HepG2 (cell line): ENCODE measurements around the gene TNFAIP3. TPM values are rescaled to one million over a fixed set of nuclear protein-coding genes. Genes with fewer than 3 reads are reported as not detected.

Experiments used
- ATAC-seq: fragments of 200-7000 bp; cut with Tn5 transposase; 3 replicates; pipeline ENCODE4 v1.9.1; 2020; ENCODE audit warnings: mild to moderate bottlenecking, moderate library complexity
- BruUV-seq: library from RNA; stranded (reverse); fragments of 400-500 nt; replicated peaks from 2 replicates; lab custom pipeline; 2021; lab: Mats Ljungman, UMichigan
- CTCF ChIA-PET: fragments of 300-600 bp; formaldehyde crosslinking; extraction: SDS; loops from one replicate; lab custom pipeline; 2021; ENCODE audit warnings: low total read pairs, inconsistent platforms, low intra/inter-chr PET ratio; lab: Yijun Ruan, JAX
- POLR2A ChIA-PET: fragments of 350-600 bp; sonication (Branson Sonifier 250); formaldehyde crosslinking; loops from one replicate; lab custom pipeline; 2020; ENCODE audit warnings: antibody characterized with exemption, inconsistent platforms; lab: Yijun Ruan, JAX
- DNase-seq: peaks from one replicate; pipeline ENCODE4 v3.0.0-alpha.2; 2015; ENCODE audit warnings: low spot score
- FAIRE-seq: peaks from 3 replicates; lab custom pipeline; 2011; peaks lifted over from hg19 to GRCh38; lab: Jason Lieb, UNC
- H2AFZ ChIP-seq: one replicate; pipeline ENCODE4 v1.6.1; 2011; ENCODE audit warnings: low read length, inconsistent platforms
- H3K27ac ChIP-seq: fragments of 300-600 bp; 3 replicates; pipeline ENCODE4 v1.8.0; 2011; ENCODE audit warnings: mixed run types, mild to moderate bottlenecking, mixed read lengths, low read length, inconsistent platforms; ENCODE audit not compliant: insufficient read depth; ENCODE audit errors: extremely low read length
- H3K27me3 ChIP-seq, 2 experiments: fragments of 200-600 bp in 1 of 2; 2 replicates in 1 of 2; 3 replicates in 1 of 2; pipeline versions ENCODE4 v1.6.0 to v1.8.0; 2011; ENCODE audit warnings: low read length in 2 of 2, mild to moderate bottlenecking in 2 of 2, moderate library complexity in 2 of 2, inconsistent platforms in 1 of 2; ENCODE audit not compliant: insufficient read depth in 2 of 2, control insufficient read depth in 1 of 2
- H3K36me3 ChIP-seq, 2 experiments: fragments of 200-600 bp in 1 of 2; replicated peaks in 1 of 2; 2 replicates in 1 of 2; 3 replicates in 1 of 2; pipeline versions ENCODE4 v1.5.1 to v1.8.0; 2011; ENCODE audit warnings: low read length in 2 of 2, inconsistent platforms in 1 of 2; ENCODE audit not compliant: insufficient read depth in 2 of 2, control insufficient read depth in 1 of 2
- H3K4me1 ChIP-seq: 2 replicates; pipeline ENCODE4 v1.5.1; 2012; ENCODE audit warnings: low read length, inconsistent platforms; ENCODE audit not compliant: insufficient read depth
- H3K4me2 ChIP-seq: 2 replicates; pipeline ENCODE4 v1.6.0; 2011; ENCODE audit warnings: low read depth, low read length, inconsistent platforms
- H3K4me3 ChIP-seq, 3 experiments: fragments of 200-600 bp in 1 of 3; sonication (generic), shearing (Covaris generic) in 1 of 3; replicated peaks in 1 of 3; 2 replicates each; pipeline ENCODE4 v1.5.1; 2011 to 2016; ENCODE audit warnings: low read length in 3 of 3, inconsistent platforms in 2 of 3, low read depth in 2 of 3, mild to moderate bottlenecking in 2 of 3, control low read depth in 1 of 3, mixed read lengths in 1 of 3; ENCODE audit not compliant: insufficient read depth in 1 of 3
- H3K79me2 ChIP-seq: one replicate; pipeline ENCODE4 v1.6.1; 2011; ENCODE audit warnings: low read length, inconsistent platforms; ENCODE audit not compliant: insufficient read depth
- H3K9ac ChIP-seq: 2 replicates; pipeline ENCODE4 v1.6.0; 2011; ENCODE audit warnings: mild to moderate bottlenecking, low read depth, low read length, inconsistent platforms; ENCODE audit not compliant: insufficient read depth
- H3K9me3 ChIP-seq: 2 replicates; pipeline ENCODE4 v1.5.1; 2012; ENCODE audit warnings: mild to moderate bottlenecking, low read length
- H4K20me1 ChIP-seq: 2 replicates; pipeline ENCODE4 v1.6.0; 2011; ENCODE audit warnings: inconsistent platforms, mild to moderate bottlenecking, low read length, moderate library complexity; ENCODE audit not compliant: insufficient read depth
- FOXA1 ChIP-seq, 2 experiments: fragments of 450-650 bp in 1 of 2; sonication (generic) in 1 of 2; formaldehyde crosslinking in 1 of 2; IDR thresholded peaks; 2 replicates each; pipeline versions ENCODE4 v1.4.0 to v1.6.1; 2016 to 2020; ENCODE audit warnings: missing genetic modification reagents in 1 of 2
- FOXA3 ChIP-seq: IDR thresholded peaks from 2 replicates; pipeline ENCODE4 v1.6.1; 2016; ENCODE audit warnings: missing genetic modification reagents, missing compliant biosample characterization
- FOXK1 ChIP-seq: sonication (generic); formaldehyde crosslinking; IDR thresholded peaks from 2 replicates; pipeline ENCODE4 v1.4.0; 2020; ENCODE audit warnings: low read depth, missing genetic modification reagents, borderline replicate concordance
- KDM5B ChIP-seq: sonication (generic); formaldehyde crosslinking; IDR thresholded peaks from 2 replicates; pipeline ENCODE4 v1.4.0; 2020; ENCODE audit warnings: missing genetic modification reagents, mild to moderate bottlenecking, borderline replicate concordance
- NFATC3 ChIP-seq: sonication (generic); formaldehyde crosslinking; IDR thresholded peaks from 2 replicates; pipeline ENCODE4 v1.5.1; 2020; ENCODE audit warnings: mild to moderate bottlenecking, missing genetic modification reagents
- NONO ChIP-seq, 2 experiments: fragments of 450-650 bp in 1 of 2; sonication (generic) in 1 of 2; formaldehyde crosslinking in 1 of 2; IDR thresholded peaks in 1 of 2; conservative IDR thresholded peaks in 1 of 2; 2 replicates each; pipeline versions ENCODE4 v1.6.1 to v1.8.0; 2017 to 2022; ENCODE audit warnings: mild to moderate bottlenecking in 1 of 2, missing genetic modification reagents in 1 of 2, moderate library complexity in 1 of 2
- PRDM10 ChIP-seq: sonication (generic); formaldehyde crosslinking; IDR thresholded peaks from 2 replicates; pipeline ENCODE4 v1.4.0; 2020; ENCODE audit warnings: low read depth, missing genetic modification reagents
- SP4 ChIP-seq: sonication (generic); formaldehyde crosslinking; IDR thresholded peaks from 2 replicates; pipeline ENCODE4 v1.8.1; 2023; ENCODE audit warnings: mild to moderate bottlenecking, missing genetic modification reagents
- ZFX ChIP-seq: sonication (generic); formaldehyde crosslinking; IDR thresholded peaks from 2 replicates; pipeline ENCODE4 v1.4.0; 2020; ENCODE audit warnings: mild to moderate bottlenecking, low read depth, missing genetic modification reagents, moderate library complexity
- WGBS: methylation state at CpG from one replicate; pipeline ENCODE4 v1.1.6; 2017; ENCODE audit warnings: low lambda C conversion rate; 5-methylcytosine and 5-hydroxymethylcytosine counted together
- in situ Hi-C: cut with HindIII; loops from 2 replicates; pipeline ENCODE4 v1.10.0; 2017; ENCODE audit warnings: low pct_unique_long_range_greater_than_20kb; ENCODE audit not compliant: extremely low pct_ligation_motif_present
- intact Hi-C: fragments of 100-400 bp; cut with micrococcal nuclease; formaldehyde crosslinking; loops from one replicate; pipeline ENCODE4 v1.10.0; 2022; ENCODE audit not compliant: unreplicated experiment
- polyA plus RNA-seq, 8 experiments: library from polyadenylated mRNA; depleted of rRNA in 3 of 8; stranded (reverse) in 7 of 8; unstranded in 1 of 8; fragments of >200 nt; fragmentation: Illumina TruSeq in 4 of 8; extraction: Trizol in 4 of 8; gene quantifications; 2 replicates each; pipeline versions ENCODE4 v1.2.1 to v1.2.3, GENCODE V29; 2011 to 2016; ENCODE audit warnings: low read depth in 4 of 8, missing spikeins in 1 of 8, mixed read lengths in 1 of 8; ENCODE audit not compliant: insufficient read depth in 1 of 8
- total RNA-seq, 5 experiments: library from RNA; depleted of rRNA; stranded (reverse); fragments of >200 nt; fragmentation: Illumina TruSeq; extraction: Trizol; gene quantifications; 2 replicates each; pipeline ENCODE4 v1.2.3, GENCODE V29; 2016; ENCODE audit warnings: low read depth in 1 of 5

Gene TNFAIP3
- total and polyA plus RNA-seq, 2 of the 13 experiments (the other 11 are each of a cell fraction or from before 2014, with no cell fraction given), result 28.2 to 47.1 TPM

- intact Hi-C loops (loop anchor here (5.0 kb wide), 1 partner anchor 36 kb away; no protein-coding TSS in a partner anchor), in situ Hi-C loops (no loop called here)
- H3K36me3 ChIP-seq, result no peaks in the 10 kb centered on the region
- ChIA-PET POLR2A (no interaction called here), CTCF (no interaction called here)
- peak overlapping the region; percentile 61 for H3K4me2 ChIP-seq
- TF ChIP-seq FOXK1 (CRISPR knock-in tag), result 0 out of 2 replicates have a peak, but pooled peaks have one; percentile 13
- TF ChIP-seq PRDM10 (CRISPR knock-in tag), result peak; percentile 41; the same call in 1 of the 2 replicates
- no peak for TF ChIP-seq NONO (IDR thresholded peaks at IDR 0.05)
- TF ChIP-seq NONO (CRISPR knock-in tag; conservative IDR thresholded peaks at IDR 0.05), result no peak
- no peak for TF ChIP-seq NFATC3 (CRISPR knock-in tag)
- peak; percentile 61 for TF ChIP-seq FOXA3
- TF ChIP-seq ZFX (CRISPR knock-in tag), result no peak
- TF ChIP-seq FOXA1 (IDR thresholded peaks at IDR 0.05), result no peak
- peak; percentile 57 for TF ChIP-seq FOXA1 (CRISPR knock-in tag; IDR thresholded peaks at IDR 0.05)
- TF ChIP-seq SP4 (CRISPR knock-in tag), result 0 out of 2 replicates have a peak, but pooled peaks have one; percentile 39
- 0 out of 2 replicates have a peak, but pooled peaks have one; percentile 17 for TF ChIP-seq KDM5B (CRISPR knock-in tag)
- no peak overlapping the region for H2AFZ ChIP-seq
- DNase-seq, result no peak
- no peaks in the 10 kb centered on the region; a peak in 1 of 5 replicates for H3K27me3 ChIP-seq
- WGBS, result 0% methylated on average over 2 of the region's 2 CpGs
- peaks cover 17% of the 10 kb centered on the region for H3K4me1 ChIP-seq
- H3K4me3 ChIP-seq, result peak overlapping the region in 1 of 3 experiments; percentile 41; a peak in 1 of 6 replicates
- no peaks in the 10 kb centered on the region for H3K79me2 ChIP-seq
- H3K27ac ChIP-seq, result no peak overlapping the region
- no peak overlapping the region for H3K9ac ChIP-seq
- no TSS peak for BruUV-seq
- no peaks in the 10 kb centered on the region for H4K20me1 ChIP-seq
- no peak for FAIRE-seq
- H3K9me3 ChIP-seq, result no peaks in the 10 kb centered on the region
- peak; percentile 62 for ATAC-seq
These were observed 24.0 kb downstream of the TNFAIP3 start for GRCh38 chr6:137890983-137891537.
